Measurements from ENCODE around the gene DHFR.
"Not testable (repeated sequence)": the region's sequence is repeated elsewhere in the genome, so short reads cannot be mapped to it uniquely, and the experiment has no call there.

The DHFR gene

DNA sequence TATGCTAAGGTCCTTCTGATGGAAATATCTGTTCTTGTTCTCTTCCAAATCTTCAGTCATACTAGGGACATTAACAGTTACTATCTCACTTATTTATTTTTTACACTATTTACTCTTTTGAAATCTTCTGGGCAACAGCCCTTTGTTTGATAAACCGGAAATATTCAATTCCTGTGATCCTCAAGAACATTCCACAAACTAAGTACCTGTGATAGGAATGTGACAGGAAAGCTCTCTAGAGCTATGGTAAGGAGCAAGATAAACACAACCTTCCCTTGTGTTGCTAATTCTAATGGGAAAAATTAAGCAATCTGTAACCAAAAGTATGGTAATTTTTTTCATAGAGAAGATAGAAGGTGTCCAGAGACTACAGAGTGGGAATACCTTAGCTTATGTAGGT is 62.7 kb downstream of the DHFR start:
- no peak for DNase-seq

GRCh38 chr5:80591352-80591751 is 63.4 kb downstream of the DHFR start:
- DNase-seq: no peak

GRCh38 chr5:80590766-80591165 is 64.0 kb downstream of the DHFR start:
- no peak for DNase-seq

DNA sequence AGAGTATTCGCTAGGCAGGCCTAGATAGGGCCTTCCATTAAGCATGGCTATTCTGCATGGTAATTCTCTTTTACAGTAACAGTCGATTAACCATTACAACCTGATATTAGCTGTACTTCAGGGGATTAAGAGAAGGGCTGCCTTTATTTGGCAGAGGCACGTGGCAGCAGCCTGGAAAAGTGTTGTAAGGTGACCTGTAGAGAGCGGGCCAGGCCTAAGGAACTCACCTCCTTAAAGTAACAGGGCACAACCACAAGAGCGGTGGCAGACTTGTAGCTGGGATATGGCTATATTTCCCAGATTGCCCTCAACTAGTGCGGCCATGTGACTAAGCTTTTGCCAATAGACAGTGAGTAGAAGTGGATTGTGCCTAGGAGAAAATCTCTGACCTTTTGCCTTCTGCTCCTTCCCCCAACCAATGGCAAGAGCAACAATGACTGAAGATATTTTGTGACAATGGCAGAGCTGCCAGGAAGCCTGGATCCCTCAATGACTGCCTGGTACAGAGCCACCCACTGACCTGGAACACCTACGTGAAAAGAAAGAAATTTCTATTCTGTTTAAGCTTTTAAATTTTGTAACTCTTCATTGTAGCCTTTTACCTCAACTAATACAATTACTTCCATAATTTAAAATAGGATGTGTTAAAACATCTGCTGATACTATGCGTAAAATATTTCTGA is 65.8 kb downstream of the DHFR start:
- DNase-seq: no peak

GRCh38 chr5:80584770-80585169 is 70.0 kb downstream of the DHFR start:
- no peak for DNase-seq

- not testable (repeated sequence) for DNase-seq
These were observed 74.5 kb downstream of the DHFR start for GRCh38 chr5:80580291-80580690.

DNA sequence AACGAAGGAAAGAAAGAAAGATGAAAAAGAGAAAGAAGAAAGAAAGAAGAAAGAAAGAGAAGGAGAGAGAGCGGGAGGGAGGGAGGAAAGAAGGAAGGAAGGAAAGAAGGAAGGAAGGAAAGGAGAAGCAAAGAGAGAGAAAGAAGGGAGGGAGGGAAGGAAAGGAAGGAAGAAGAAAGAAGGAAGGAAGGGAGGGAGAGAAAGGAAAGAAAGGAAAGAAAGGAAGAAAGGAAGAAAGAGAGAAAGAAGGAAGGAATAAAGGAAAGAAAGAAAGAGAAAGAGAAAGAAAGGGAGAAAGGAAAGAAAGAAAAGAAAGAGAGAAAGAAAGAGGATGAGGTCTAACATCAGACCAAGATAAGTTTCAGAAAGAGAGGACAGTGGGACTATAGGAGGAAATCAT is 75.7 kb downstream of the DHFR start:
- no peak for DNase-seq

- DNase-seq: no peak
These were observed 77.1 kb downstream of the DHFR start for GRCh38 chr5:80577707-80578106.

DNA sequence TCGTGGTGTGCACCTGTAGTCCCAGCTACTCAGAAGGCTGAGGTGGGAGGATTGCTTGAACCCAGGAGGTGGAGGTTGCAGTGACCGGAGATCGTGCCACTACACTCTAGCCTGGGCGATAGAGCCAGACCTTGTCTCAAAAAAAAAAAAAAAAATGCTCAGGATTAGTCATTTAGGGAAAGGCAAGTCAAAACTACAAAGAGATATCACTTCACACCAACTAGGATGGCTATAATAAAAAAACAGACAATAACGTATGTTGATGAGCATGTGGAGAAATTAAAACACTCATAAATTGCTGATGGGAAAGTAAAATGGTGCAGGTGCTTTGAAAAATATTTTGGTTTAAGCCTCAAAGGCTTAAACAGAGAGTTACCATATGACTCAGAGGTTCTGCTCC is 78.4 kb downstream of the DHFR start:
- no peak for DNase-seq
